OCI-LY7 (cell line): ENCODE results near the gene KREMEN2. TPM values are rescaled to one million over a fixed set of nuclear protein-coding genes. Genes with fewer than 3 reads are reported as not detected.

Experiments
- BruUV-seq: library from RNA; stranded (reverse); fragments of 400-500 nt; replicated peaks from 2 replicates; lab custom pipeline; 2021; lab: Mats Ljungman, UMichigan
- CTCF ChIA-PET: fragments of 300-600 bp; sonication (Branson Sonifier 250); formaldehyde crosslinking; loops from one replicate; lab custom pipeline; 2022; ENCODE audit warnings: antibody characterized with exemption; ENCODE audit not compliant: unreplicated experiment; lab: Charles Lee
- POLR2A ChIA-PET: fragments of 300-600 bp; sonication (Branson Sonifier 250); formaldehyde crosslinking; loops from one replicate; lab custom pipeline; 2022; ENCODE audit warnings: antibody characterized with exemption; lab: Charles Lee
- DNase-seq: peaks from one replicate; pipeline ENCODE4 v3.0.0-alpha.2; 2015; ENCODE audit warnings: low spot score
- H2AFZ ChIP-seq: fragments of 200-600 bp; sonication (generic), shearing (Covaris generic); 2 replicates; pipeline ENCODE4 v1.6.1; 2014; ENCODE audit warnings: mild to moderate bottlenecking, antibody characterized with exemption, low read length, moderate library complexity
- H3K27ac ChIP-seq: fragments of 200-600 bp; sonication (generic); 2 replicates; pipeline ENCODE4 v1.5.1; 2014; ENCODE audit warnings: mixed run types, low read depth, mild to moderate bottlenecking, moderate library complexity, low read length, inconsistent platforms; ENCODE audit not compliant: poor library complexity, severe bottlenecking
- H3K36me3 ChIP-seq: fragments of 200-600 bp; sonication (generic); 2 replicates; pipeline ENCODE4 v1.6.1; 2014; ENCODE audit warnings: mild to moderate bottlenecking, antibody characterized with exemption, low read length, moderate library complexity, mixed read lengths; ENCODE audit not compliant: insufficient read depth
- H3K4me1 ChIP-seq: fragments of 200-600 bp; sonication (generic); 2 replicates; pipeline ENCODE4 v1.5.1; 2014; ENCODE audit warnings: mild to moderate bottlenecking, low read length; ENCODE audit not compliant: insufficient read depth, poor library complexity, severe bottlenecking
- H3K4me2 ChIP-seq: fragments of 200-600 bp; sonication (generic); 2 replicates; pipeline ENCODE4 v1.6.1; 2014; ENCODE audit warnings: mild to moderate bottlenecking, low read length
- H3K4me3 ChIP-seq: fragments of 200-600 bp; sonication (generic); 2 replicates; pipeline ENCODE4 v1.5.1; 2014; ENCODE audit warnings: mild to moderate bottlenecking, low read depth, low read length; ENCODE audit not compliant: poor library complexity, severe bottlenecking
- H3K79me2 ChIP-seq: fragments of 200-600 bp; sonication (generic); 2 replicates; pipeline ENCODE4 v1.6.1; 2016; ENCODE audit warnings: low read depth, mild to moderate bottlenecking, low read length, moderate library complexity, mixed read lengths; ENCODE audit not compliant: insufficient read depth
- H3K9me2 ChIP-seq: fragments of 200-600 bp; sonication (generic); 2 replicates; pipeline ENCODE4 v1.6.1; 2016; ENCODE audit warnings: mild to moderate bottlenecking, low read length, mixed read lengths; ENCODE audit not compliant: insufficient read depth
- H3K9me3 ChIP-seq: fragments of 200-600 bp; sonication (generic); 2 replicates; pipeline ENCODE4 v1.6.1; 2014; ENCODE audit warnings: mild to moderate bottlenecking, mixed run types, low read length, mixed read lengths
- H4K20me1 ChIP-seq: fragments of 200-600 bp; sonication (generic); 2 replicates; pipeline ENCODE4 v1.6.1; 2014; ENCODE audit warnings: mild to moderate bottlenecking, antibody characterized with exemption, low read length, moderate library complexity, mixed read lengths; ENCODE audit not compliant: insufficient read depth
- CTCF ChIP-seq: fragments of 200-600 bp; sonication (generic); conservative IDR thresholded peaks from 2 replicates; pipeline ENCODE4 v1.5.1; 2014; ENCODE audit warnings: mild to moderate bottlenecking, antibody characterized with exemption, low read length, moderate library complexity, mixed read lengths
- EZH2phosphoT487 ChIP-seq: fragments of 200-600 bp; sonication (generic); IDR thresholded peaks from 2 replicates; pipeline ENCODE4 v1.6.1; 2018; ENCODE audit warnings: low read depth, borderline replicate concordance, mild to moderate bottlenecking, mixed run types, antibody characterized with exemption, low read length, moderate library complexity, mixed read lengths
- intact Hi-C: fragments of 100-400 bp; cut with micrococcal nuclease; formaldehyde crosslinking; loops from one replicate; pipeline ENCODE4 v1.10.0; 2022; ENCODE audit not compliant: unreplicated experiment
- total RNA-seq, 2 experiments: library from RNA; depleted of rRNA in 1 of 2; stranded (reverse); fragments of >200 nt in 1 of 2; shearing (Covaris generic) in 1 of 2; gene quantifications; 2 replicates each; pipeline ENCODE4 v1.2.3, GENCODE V29; 2014 to 2022

Gene KREMEN2
- total RNA-seq, 2 experiments from 2014 or later, result 0.09 TPM; not detected in 1

GRCh38 chr16:3013998-3014690 is 50.1 kb downstream of the KREMEN2 start:
- CTCF ChIA-PET, result no interaction called here
- BruUV-seq, result no TSS peak

GRCh38 chr16:3014971-3015370 is 50.9 kb downstream of the KREMEN2 start:
- no peak overlapping the region for H3K27ac ChIP-seq
- CTCF ChIA-PET, result no interaction called here
- TF ChIP-seq CTCF (no peak), EZH2phosphoT487 (no peak)
- DNase-seq, result no peak
- POLR2A ChIA-PET, result interaction anchor here (0.6 kb wide), 1 partner anchor 1702 kb away, joined by 3 read pairs; no protein-coding TSS in a partner anchor
- H3K4me1 ChIP-seq, result peaks cover 6% of the 10 kb centered on the region
- H3K36me3 ChIP-seq, result no peaks in the 10 kb centered on the region
- no peaks in the 10 kb centered on the region for H3K79me2 ChIP-seq
- H3K4me3 ChIP-seq, result no peak overlapping the region
- no peak overlapping the region for H2AFZ ChIP-seq
- H4K20me1 ChIP-seq, result no peaks in the 10 kb centered on the region
- BruUV-seq, result no TSS peak
- H3K9me2 ChIP-seq, result no peaks in the 10 kb centered on the region
- intact Hi-C loops, result no loop called here
- no peaks in the 10 kb centered on the region for H3K9me3 ChIP-seq
- no peak overlapping the region for H3K4me2 ChIP-seq

More at GRCh38 chr16:3013998-3014690, 50.1 kb downstream of the KREMEN2 start:
- peaks cover 6% of the 10 kb centered on the region for H3K4me1 ChIP-seq
- H3K36me3 ChIP-seq, result no peaks in the 10 kb centered on the region
- no peak for TF ChIP-seq CTCF
- H2AFZ ChIP-seq, result no peak overlapping the region
- no peaks in the 10 kb centered on the region for H3K9me2 ChIP-seq
- H3K27ac ChIP-seq, result no peak overlapping the region
- H3K4me3 ChIP-seq, result no peak overlapping the region
- no peaks in the 10 kb centered on the region for H3K9me3 ChIP-seq
- intact Hi-C loops, result no loop called here
- no peak for DNase-seq
- H4K20me1 ChIP-seq, result no peaks in the 10 kb centered on the region
- POLR2A ChIA-PET, result no interaction called here
- H3K79me2 ChIP-seq, result no peaks in the 10 kb centered on the region
- H3K4me2 ChIP-seq, result no peak overlapping the region

GRCh38 chr16:3015865-3016521 is 51.9 kb downstream of the KREMEN2 start:
- TF ChIP-seq EZH2phosphoT487 (no peak), CTCF (no peak)
- Histone ChIP-seq H3K4me3 (no peak overlapping the region), H3K9me2 (no peaks in the 10 kb centered on the region), H3K79me2 (no peaks in the 10 kb centered on the region), H2AFZ (no peak overlapping the region), H3K36me3 (no peaks in the 10 kb centered on the region), H4K20me1 (no peaks in the 10 kb centered on the region), H3K4me2 (no peak overlapping the region), H3K4me1 (peaks cover 14% of the 10 kb centered on the region), H3K27ac (no peak overlapping the region), H3K9me3 (no peaks in the 10 kb centered on the region)
- no peak for DNase-seq
- BruUV-seq, result no TSS peak
- CTCF ChIA-PET, result no interaction called here
- POLR2A ChIA-PET, result no interaction called here
- intact Hi-C loops, result no loop called here
